GM18907 (cell line): ENCODE measurements around the gene ARL14EP.

Experiments used
- ATAC-seq: cut with Tn5 transposase; IDR thresholded peaks from one replicate; pipeline ENCODE4 v1.9.1; 2021; ENCODE audit warnings: mild to moderate bottlenecking, moderate library complexity; ENCODE audit not compliant: unreplicated experiment

Gene ARL14EP

DNA sequence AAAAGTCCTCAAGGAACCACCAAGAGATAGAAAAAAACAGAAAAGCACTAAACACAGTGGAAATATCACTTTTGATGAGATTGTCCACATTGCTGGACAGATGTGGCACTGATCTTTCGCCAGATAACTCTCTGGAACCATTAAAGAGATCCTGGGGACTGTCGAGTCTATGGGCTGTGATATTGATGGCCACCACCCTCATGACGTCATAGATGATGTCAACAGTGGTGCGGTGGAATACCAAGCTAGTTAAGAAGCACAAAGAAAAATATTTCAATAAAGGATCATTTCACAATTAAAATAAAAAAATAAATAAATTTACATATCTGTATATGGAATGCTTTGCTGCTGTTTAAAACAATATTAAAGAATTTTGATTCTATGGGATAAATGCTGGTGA is 45.5 kb downstream of the ARL14EP start:
- ATAC-seq: no peak

DNA sequence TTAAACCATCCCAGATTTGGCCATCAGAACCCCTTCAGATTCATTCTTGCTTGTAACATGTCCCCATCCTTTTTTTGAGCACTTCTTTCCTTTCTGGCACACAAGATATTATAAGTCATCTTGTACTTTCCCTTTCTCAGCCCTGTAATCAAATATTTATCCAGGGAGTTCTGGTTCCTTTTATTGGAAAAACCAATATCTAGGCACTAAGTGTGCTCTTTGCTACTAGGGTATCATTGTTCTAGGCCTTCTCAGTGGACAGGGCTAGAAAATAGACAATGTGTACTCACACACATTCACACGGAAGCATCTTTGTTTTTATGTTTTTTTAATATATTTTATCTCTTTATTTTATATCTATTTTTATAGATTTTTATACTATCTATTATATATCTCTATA is 47.3 kb downstream of the ARL14EP start:
- ATAC-seq: no peak

DNA sequence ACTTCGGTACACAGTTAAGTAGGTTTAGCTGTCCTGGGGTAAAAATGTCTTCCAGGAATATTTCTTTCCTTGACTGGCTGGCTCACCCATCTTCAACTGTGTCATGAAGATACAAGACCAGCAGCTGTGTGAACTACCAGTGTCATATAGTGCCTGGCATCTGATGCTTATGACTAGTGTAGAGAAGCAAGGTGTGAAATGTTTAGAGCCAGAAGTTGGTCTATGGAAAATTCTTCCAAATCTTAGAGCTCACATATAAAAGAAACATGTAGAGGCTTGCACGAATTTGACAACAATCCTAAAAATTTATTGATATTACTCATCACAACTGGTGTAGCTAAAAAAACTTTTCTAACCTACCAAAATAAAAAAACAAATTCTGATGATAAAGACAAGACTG is 54.4 kb downstream of the ARL14EP start:
- ATAC-seq: no peak

DNA sequence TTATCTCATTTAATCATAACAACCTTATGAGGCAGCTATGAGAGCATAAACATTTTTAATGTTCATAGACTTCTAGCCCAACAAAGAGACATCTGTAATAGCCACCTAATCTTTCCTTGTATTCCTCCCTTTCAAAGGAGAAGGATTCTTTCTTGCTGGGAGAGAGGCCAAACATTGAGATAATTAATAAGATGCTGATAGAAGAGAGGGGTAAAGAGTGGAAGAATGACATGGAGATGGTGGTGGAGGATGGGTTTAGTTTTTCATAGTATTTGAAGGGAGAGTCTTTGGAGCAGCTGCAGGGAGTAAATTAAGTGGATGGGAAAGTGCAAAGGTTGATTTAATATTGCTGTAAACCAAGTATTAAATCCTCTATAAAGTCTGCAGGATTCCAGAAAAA is 57.9 kb downstream of the ARL14EP start:
- ATAC-seq: no peak

DNA sequence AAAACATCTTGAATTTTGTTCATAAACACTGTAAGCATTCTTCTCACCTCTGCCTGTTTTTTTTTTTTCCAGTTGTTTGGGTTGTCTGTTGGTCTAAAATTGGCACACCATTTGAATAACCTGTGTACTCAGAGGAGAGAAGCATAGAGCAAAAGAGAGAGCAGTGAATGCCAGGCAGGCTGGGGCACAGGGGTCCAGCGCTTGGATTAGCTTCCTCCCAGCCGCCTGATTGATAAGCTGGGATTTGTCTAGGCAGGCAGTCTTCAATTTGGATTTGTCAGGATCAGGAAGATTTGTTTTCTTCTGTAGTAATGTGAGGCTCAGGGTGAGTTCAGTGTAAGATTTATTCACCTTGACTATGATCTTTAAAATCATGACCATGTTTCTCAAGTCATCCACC is 59.0 kb downstream of the ARL14EP start:
- no peak for ATAC-seq
